HG03354 (cell line): ENCODE data around the gene THEM5.

Source experiments
- ATAC-seq: cut with Tn5 transposase; IDR thresholded peaks from one replicate; pipeline ENCODE4 v1.9.1; 2021; ENCODE audit warnings: mild to moderate bottlenecking; ENCODE audit not compliant: unreplicated experiment, poor library complexity, severe bottlenecking

The THEM5 gene

DNA sequence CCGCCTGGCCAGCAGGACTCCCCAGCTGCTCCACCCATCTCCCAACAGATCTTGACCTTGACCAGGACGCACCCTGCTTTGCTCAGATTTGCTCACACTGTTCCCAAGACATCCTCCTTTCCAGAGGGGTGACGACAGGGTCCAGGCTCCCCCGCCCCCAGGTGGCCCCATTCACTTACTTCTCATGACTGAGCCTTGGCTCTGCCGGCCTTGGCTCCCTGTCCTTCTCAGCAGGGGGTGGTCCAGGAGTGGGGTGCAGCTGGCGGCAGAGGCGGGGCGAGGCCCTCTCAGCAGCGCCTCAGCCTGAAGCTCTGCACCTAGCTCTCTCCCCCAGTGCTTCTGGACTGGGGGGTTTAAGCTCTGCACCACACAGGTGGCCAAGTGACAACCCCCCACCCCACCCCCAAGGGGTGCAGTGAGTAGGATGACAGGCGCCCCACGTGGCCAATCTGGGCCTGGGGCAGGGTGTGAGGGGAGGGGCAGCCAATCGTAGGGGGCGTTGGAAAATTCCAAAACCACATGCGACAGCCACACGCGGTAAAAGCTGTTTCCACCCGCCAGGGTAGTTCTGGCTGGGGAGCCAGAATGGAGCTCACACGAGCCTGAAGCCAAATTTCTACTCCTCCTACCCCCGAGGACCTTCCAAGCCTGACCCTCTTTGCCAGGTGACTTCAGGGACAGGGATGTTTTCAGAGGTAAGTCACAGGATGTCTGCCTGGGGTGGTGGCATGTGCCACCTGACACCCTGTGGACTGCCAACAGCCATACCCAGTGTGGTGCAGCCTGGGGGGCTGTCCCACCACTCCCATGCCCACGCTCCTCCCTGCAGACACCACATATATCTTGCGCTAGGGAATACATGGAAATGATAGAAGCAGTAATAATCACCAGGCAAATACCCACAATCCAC is 27.5 kb downstream of the THEM5 start:
- no peak for ATAC-seq

- ATAC-seq, result no peak
These were observed 28.3 kb downstream of the THEM5 start for GRCh38 chr1:151825204-151825603.

- no peak for ATAC-seq
These were observed 30.3 kb downstream of the THEM5 start for GRCh38 chr1:151823175-151823574.

GRCh38 chr1:151822404-151822803 is 31.1 kb downstream of the THEM5 start:
- ATAC-seq, result no peak

GRCh38 chr1:151820940-151821339 is 32.6 kb downstream of the THEM5 start:
- no peak for ATAC-seq

DNA sequence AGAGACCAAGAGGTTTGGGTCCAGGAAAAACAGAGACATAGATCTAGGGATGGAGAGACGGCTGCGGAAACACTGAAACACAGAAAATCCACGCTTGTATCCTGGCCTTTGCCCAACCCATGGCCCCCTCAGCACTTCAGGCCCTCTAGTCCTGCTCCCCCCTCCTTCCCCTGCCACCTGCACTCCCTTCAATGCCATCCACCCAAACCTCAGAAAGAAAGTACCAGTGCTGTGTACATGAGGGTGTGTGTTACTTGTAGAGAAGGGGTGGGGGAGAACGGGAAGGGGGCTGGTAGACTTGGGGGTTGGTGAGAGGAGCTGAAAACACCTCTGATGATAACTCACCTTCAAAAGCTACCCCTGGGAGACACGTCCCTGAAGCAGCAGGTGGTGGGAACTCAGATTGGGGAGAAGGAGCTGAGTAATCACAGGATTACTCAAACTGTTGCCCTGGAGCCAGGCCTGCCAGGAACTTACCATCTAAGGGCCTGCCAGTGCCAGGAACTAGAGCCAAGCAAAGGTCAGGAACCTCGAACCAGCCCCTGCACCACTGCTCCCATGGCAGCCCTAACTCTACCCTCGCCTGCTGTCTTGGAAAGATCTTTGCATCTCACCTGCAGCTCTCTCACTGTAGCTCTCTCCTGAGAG is 33.4 kb downstream of the THEM5 start:
- no peak for ATAC-seq

GRCh38 chr1:151819227-151819835 is 34.2 kb downstream of the THEM5 start:
- no peak for ATAC-seq

DNA sequence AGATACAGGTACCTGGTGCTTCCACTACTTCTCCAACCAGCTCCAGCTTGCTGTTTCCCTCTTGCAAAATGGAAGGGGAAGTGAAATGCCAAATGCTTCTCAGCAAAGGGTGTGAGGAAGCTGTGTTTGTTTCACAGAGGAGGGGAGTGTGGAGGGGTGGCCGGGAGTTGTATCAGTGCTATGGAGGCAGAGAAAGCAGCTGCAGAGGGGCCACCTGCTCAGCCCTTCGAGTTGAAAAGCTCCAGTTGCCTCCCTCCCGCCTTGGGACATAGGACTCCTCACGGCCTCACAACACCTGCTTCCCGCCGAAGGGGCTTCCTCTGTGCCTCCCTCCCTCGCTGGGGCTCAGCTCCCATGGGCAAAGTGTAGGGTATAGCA is 36.2 kb downstream of the THEM5 start:
- no peak for ATAC-seq

GRCh38 chr1:151816548-151817352 is 36.8 kb downstream of the THEM5 start:
- ATAC-seq, result no peak

- ATAC-seq, result no peak
These were observed 37.7 kb downstream of the THEM5 start for GRCh38 chr1:151815716-151816327.

- no peak for ATAC-seq
These were observed 38.5 kb downstream of the THEM5 start for GRCh38 chr1:151814971-151815545.

DNA sequence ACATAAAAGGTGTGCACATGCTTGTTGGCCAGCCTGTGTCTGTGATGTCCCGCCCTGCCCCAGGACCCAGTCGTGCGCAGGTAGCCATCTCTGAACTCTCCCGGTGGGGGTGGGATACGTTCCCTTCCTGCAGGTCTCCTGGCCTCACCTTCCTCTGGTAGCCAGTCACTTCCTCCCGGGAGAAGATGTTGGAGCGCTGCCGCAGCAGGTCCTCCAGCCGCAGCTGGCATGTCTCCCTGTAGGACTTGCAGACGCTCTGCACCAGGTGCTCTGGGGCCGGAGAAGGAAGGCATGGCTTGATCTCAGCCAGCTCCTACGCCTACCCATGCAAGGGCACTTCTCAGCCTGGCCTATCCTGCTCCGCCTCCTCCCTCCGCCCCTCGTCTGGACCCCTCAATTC is 39.1 kb downstream of the THEM5 start:
- no peak for ATAC-seq

DNA sequence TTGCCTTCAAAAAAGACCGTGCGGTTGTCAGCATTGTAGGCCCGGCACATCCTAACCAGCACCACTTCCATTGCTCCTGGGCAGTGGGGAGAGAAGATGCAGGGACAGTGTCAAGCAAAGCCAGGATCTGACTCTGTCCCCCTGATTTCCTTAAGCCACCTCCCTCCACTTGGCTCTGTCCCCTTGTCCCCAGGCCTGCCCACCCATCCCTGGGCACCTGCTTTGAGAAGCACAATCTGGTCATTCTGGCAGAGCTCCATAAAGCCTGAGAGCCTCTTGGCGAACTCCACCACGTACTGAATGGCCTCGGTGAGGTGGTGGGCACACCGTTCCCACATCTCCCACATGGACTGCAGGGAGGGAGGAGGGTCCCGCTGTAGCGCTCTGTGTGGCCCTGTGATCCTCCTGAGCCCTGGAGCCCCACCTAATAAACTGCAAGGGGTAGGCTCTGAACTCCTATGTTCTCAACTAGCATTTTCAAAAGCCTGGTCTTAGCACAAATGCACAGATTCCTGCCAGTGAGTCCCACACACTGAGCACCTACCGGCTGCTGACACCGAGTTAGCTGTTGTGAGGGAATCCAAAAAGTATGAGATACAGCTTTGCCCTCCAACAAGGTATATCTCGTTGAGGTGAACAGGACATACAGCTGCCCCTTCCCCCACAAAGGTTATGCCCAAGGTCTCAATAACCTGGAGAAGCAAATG is 40.1 kb downstream of the THEM5 start:
- ATAC-seq, result no peak

GRCh38 chr1:151811181-151811580 is 42.3 kb downstream of the THEM5 start:
- no peak for ATAC-seq

DNA sequence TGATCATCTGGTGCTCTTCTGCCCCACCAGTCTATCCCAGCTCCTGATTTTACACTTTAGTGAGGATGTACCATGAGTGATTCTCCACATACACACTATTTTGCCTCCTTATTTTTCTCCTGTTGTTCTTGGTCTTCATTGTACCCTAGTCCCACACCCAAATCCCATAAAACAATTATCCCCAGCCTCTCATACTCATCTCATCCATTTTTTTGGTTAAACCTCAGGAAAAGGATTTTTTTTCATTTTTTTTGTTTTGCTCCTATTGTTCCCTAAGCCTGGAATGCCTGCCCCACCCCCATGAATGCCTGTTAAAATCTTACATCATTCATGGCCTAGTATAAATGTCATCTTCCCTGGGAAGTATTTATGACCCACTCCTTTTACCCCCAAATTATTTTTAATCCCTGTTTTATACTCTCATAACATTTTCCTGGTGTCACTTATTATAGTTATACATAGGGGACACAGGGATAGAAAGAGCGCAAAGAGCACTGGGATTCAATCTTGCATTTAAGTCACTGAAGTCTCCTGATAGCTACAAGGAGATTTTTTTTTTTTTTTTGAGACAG is 43.4 kb downstream of the THEM5 start:
- ATAC-seq, result no peak

DNA sequence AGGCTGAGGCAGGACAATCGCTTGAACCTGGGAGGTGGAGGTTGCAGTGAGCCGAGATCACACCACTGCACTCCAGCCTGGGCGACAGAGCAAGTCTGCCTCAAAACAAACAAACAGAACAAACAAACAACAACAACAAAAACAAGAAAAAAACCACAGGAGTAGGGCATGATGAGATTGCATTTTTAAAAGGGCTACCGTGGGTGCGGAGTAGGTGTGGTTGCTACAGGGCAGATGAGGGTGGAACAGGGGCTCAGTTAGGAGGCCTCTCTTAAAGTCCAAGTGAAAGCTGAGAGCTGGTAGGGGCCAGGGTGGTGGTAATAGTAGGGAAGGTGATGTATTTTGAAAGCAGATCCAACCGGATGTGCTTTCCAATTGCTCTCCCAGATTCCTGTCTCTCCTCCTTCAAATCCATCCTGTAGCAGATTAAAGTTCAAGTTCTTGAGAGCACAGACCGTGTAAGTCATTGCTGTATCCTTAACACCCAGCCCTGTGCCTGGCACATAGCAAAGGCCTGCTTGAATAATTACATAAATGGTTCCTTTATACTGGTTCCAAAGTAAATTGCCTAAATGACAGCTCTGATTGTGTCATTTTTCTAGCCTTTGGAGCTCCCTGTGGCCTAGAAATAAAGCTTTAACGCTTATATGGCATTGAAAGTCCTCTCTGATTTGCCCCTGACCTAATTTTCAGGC is 44.1 kb downstream of the THEM5 start:
- ATAC-seq, result no peak

DNA sequence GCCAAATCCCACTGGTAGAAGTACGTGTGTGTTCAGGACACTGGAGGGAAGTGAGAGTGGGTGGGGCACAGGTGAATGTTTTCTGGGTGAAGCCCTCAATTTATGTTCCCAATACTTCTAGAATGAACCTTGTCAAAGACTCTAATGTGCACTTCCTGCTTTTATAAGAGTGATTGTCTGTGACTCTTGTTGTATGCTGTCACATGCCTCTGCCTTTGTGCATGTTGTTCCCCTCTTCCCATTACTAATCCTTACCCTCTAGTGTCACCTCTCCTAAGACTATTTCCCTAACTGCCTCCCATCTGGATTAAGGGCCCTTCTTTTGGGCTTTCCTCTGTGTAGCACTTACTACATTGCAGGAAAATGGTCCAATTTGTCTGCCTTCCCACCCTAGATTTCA is 45.7 kb downstream of the THEM5 start:
- no peak for ATAC-seq

GRCh38 chr1:151807131-151807530 is 46.4 kb downstream of the THEM5 start:
- no peak for ATAC-seq
